MM.1S (cell line): ENCODE results near the gene TOM1L1.

ENCODE experiments used
- CTCF ChIP-seq: fragments of 300-600 bp; sonication (generic); IDR thresholded peaks from 2 replicates; pipeline ENCODE4 v1.5.1; 2016; ENCODE audit warnings: antibody characterized with exemption, low read length, mixed read lengths
- EZH2 ChIP-seq: fragments of 300-600 bp; sonication (generic); optimal IDR thresholded peaks from 2 replicates; pipeline ENCODE3; 2017; ENCODE audit warnings: low read depth, mild to moderate bottlenecking, antibody characterized with exemption, low read length, mixed read lengths
- EZH2phosphoT487 ChIP-seq: fragments of 300-600 bp; sonication (generic); IDR thresholded peaks from 2 replicates; pipeline ENCODE4 v1.6.1; 2018; ENCODE audit warnings: antibody characterized with exemption, low read length

- TF ChIP-seq CTCF: no peak
- no peak for TF ChIP-seq EZH2
- no peak for TF ChIP-seq EZH2phosphoT487
Measured at GRCh38 chr17:54976316-54976715, 75.7 kb downstream of the TOM1L1 start.
